HG02588 (cell line): ENCODE data around the gene DPP6.

Experiments used
- ATAC-seq: cut with Tn5 transposase; IDR thresholded peaks from one replicate; pipeline ENCODE4 v1.9.1; 2021; ENCODE audit warnings: mild to moderate bottlenecking, moderate library complexity; ENCODE audit not compliant: unreplicated experiment

The DPP6 gene

DNA sequence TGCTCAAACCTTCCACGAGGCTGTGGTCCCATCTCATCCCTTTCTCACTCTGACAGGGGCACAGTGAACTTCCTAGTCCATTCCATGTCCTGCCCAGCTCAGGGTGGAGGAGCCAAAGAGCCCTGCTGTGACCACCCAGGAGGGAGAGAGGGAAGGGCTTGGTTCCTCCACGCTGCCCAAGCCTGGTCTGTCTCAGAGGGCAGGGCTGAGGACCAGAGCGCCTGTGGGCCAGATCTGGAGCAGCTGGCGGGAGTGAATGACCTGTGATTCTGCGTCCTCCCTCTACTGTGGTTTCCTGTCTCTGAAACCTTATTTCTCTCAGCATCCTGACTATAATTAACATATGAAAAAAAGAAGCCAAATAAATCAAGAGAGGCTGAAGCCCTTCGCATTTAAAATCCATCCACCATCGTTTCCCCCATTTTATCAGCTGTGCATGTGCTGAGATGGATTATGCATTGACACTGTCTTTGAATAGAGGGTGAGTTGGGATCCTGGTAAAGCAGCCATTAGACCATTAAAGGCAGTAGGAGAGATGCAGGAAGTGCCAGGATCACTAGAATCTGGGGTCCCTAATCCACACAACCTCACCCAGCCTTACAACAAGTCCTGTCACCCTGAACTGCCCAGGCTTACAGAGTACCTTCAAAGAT is 165.6 kb downstream of the DPP6 start:
- ATAC-seq, result no peak

DNA sequence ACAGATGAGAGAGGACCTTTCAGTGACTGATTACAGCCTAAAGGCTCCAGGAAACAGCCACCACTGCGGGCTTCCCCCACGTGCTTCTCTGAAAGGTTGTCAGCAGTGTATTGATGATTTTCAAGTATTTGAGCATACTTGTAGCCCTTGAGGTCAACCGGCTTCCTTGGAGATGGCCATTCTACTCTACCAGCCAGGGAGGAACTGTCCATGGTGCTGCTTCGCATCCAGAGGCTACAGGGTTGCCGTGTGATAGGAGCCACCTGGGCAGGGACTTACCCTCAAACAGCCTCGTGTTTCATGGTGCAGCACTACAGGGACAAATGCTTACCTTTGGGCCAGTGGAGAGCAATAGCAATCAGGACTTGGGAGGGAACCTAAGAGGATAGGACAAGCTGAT is 179.5 kb downstream of the DPP6 start:
- ATAC-seq, result no peak

DNA sequence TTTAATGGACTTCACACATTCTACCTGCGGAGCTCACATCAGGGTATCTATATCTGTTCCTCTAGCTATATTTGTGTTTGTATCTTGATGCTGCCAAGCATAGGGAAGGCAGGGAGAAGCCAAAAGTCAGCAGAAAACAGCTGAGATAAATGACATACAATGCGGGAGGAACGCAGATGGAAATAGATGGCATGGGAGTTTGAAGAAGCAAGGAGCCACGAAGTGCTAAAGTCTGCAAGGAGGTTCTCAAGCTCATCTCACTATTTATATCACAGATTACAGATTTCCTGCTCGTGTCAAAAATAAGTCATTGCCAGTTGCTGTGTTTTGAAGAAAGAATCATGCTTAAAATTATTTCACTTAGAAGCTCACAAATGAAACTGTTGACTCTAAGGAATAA is 180.5 kb downstream of the DPP6 start:
- ATAC-seq, result no peak

DNA sequence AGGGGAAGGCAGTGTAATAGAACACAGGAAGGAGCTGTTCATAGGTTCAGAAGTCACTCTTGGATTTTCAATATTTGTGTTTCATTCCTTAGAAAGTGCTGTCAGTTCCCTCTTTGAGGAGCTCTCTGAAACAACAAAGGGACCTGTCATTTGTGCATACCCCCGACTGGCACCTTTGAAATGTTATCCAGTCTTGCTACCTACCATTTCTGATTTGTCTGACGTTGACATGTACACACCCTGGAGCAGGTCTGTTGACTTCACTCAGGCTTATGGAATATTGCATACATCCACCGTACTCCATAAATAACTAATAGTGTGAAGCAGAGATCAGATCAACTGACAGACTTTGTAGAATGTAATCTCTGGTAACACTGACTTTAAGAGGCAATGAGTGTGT is 189.8 kb downstream of the DPP6 start:
- ATAC-seq, result no peak

DNA sequence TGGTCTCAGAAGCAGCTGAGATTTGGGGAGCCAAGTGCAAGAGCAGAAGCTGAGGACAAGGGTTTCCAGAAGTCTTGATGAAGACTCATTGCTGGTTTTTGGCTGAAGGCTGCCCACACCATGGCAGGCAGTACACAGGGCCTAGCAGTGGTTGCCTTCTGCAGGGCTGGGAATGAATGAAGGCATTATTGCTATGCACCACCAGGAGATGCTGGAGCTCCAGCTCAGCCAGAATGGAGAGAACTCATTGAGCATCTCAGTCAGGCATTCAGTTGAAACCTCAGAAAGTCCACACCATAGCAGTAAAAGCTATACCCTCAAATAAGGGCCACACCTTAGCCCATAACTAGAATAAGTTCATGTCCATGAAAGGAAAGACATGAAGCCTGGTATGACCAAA is 190.5 kb downstream of the DPP6 start:
- no peak for ATAC-seq

DNA sequence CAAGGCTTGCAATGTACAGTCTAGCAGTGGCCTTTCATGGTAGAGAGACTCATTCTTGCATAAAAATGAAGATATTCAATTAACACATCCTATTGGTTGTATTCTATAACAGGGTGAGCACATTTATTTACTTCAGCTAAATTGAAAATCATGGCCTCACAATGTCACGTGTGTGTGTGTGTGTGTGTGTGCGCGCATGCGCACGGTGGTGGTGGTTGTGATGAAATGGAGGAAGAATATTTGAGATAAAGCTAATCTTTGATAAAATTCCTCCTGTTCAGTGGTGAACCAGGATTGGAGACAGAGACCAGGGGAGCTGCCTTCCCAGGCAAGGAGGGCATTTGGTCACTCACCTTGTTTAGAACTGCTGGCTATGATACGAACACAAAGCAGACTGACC is 199.8 kb downstream of the DPP6 start:
- ATAC-seq, result no peak

DNA sequence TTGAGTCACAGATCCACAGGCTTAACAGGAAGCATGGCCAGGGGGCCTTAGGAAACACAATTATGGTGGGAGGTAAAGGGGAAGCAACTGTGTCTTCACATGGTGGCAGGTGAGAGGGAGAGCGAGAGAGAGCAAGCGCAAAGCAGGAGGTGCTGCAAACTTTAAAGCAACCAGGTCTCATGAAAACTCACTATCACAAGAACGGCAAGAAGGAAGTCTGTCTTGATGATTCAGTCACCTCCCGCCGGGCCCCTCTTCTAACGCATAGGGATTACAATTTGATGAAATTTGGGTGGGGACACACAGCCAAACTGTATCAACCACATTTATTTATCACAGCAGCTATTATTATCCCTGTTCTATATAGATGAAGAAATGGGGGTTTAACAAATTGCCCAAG is 201.6 kb downstream of the DPP6 start:
- ATAC-seq, result no peak

DNA sequence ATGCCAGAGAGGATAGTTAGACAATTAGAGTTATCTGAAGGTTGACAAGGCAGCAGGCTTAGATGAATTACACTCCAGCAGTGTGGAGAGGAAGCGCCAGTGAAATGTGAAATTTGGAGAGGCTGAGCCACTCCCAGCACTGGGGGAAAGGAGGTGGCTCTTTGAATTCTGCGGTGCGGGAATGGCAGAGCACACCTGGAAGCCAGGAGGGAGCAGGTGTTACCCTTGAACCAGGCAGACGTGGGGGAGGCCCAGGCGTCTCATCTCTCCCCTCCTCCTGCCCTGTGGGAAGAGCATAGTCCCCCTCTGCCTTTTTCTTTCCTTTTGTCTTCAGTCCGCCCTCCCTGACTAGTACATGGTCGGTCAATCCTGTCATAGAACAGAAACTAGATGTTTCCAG is 203.1 kb downstream of the DPP6 start:
- no peak for ATAC-seq

DNA sequence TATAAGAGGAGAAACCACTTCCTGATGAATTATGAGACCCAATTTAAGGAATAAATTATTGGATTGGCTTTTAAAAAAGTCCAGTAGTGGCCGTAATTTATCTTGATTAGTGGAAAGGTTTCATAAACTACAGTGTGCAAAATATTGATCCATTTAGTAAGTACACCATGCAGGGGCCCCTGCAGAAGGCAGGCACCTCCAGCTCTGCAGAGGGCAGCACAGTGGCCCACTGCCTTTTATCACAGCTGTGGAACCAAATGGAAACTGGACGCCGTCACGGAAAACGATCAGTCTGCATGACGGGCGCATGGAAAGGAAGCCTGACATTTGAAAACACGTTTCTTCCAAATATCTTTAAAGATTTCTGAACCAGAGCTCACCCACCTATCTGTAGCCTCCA is 204.0 kb downstream of the DPP6 start:
- no peak for ATAC-seq

DNA sequence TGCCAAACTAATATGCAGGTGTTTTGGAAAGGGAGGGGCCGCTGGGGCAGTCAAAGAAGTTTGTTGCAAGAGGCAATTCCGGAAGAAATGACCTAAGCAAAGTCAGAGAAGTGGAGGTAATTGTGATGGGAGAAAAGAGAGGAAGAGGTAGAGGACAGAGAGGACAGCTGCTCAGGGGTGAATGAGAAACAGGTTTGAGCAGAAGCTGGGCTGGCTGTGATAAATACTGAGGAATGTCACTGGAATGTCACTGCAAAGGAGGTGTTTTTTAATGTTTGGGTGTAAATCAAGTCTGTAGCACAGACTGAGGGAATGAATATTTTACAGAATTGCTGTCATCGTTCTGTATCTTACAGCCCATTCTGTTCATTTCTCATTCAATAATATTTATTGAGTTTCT is 207.2 kb downstream of the DPP6 start:
- ATAC-seq, result no peak

DNA sequence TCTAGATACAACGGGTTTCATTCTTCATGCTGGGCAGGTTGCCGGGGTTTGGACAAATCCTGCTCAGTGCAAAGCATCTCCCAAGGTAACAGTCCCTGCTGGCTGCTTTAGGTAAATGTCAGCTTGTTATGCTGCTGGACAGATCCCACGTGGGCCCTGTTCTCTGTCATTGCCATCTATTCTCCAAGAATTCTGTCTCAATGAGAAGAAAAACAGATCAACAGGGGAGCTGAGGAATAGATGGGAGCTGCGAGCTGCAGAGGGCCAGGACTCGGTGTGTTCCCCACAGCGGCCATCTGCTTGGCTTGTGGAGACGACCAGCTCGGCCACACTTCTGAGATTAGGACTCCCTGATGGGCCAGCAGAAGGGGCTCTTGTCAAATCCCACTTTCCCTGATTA is 235.2 kb downstream of the DPP6 start:
- no peak for ATAC-seq

DNA sequence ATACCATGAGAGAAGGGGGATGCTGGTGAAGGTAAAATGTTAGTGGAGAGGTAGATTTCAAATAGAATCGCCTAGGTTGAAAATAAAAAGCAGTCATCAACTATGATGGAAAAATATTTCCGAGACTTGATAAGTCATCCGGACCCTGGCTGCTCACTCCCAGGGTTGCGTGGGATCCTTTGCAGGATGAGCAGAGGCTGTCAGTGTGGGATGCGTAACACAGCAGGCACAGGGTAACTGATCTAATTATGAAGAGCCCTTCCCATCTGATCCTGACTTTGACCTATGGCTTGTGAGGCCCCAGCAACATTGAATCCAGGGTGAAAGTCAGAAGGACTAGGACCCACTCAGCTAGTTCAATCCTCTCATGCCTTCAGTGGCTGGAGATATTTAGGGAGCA is 236.9 kb downstream of the DPP6 start:
- ATAC-seq, result no peak

DNA sequence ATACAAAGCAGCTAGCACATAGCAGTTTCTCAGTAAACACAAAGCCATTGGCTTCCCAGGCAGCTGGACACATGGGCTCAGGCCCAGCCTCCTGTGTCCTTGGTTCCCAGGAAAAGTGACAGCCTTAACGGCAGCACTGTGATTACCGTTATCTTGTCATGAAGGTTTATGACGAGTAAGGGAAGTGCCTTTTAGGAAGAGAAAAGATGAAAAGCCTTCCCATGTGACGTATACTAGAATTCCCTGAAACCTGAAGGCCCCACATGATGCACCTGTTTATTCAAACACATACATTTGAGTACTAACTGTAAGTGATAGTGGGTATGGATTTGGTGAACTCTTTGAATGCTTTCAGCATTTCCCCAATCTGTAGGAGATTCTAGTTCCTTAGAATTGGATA is 244.2 kb downstream of the DPP6 start:
- ATAC-seq, result no peak

DNA sequence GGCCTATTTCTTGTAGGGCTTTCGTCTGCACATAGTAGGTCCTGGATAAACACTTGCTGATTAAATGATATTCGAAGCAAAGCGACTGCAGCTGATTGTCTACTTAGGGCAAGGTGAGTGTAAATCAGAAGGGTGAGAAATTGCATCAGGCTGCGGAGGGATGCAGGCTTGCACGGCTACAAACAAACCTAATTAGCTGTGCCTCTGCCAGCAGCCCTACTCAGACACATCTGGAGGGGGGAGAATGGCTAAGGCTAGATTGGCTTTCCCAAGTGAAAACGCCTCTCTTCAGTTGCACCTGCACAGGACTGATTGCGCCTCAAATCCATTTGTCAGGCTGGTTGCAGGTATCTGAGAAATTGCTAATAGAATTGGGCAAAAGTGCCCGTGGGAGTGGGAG is 247.5 kb downstream of the DPP6 start:
- no peak for ATAC-seq

DNA sequence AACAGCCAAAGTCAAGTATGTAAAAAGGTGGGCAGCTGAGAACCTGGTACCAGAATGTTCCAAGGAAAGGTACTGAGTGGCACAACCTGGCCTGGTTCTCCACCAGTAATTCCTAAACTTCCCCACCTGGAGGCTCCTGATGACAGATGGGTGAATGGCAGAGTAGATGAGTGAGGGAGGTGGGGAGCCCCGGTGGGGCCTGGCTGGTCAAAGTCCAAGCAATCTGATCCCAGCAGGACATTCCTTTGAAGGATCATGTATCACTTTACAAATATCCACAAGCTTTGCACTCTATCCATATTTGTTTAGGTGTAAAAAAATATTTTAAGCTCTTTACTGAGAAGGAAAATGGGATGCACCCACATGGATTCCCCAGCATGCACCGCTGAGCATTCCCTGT is 250.2 kb downstream of the DPP6 start:
- no peak for ATAC-seq

DNA sequence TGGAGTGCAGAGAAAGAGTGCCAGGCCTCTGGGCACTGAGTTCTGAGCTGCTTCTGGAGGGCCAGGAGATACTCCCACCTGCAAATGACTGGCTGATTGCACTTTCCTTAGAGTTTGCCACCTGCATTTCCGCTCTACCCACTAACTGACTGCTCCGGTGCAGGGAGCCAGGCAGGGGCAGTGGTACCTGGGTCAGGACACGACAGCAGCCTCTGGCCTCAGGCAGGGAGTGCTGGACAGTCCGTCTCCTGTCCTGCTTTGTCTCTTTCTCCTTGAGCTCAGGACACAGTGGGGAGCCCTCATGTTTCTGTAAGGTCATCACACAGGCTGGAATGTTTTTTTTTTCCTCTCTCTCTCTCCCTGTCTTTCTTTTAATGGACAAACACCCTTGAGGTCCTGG is 252.0 kb downstream of the DPP6 start:
- no peak for ATAC-seq

DNA sequence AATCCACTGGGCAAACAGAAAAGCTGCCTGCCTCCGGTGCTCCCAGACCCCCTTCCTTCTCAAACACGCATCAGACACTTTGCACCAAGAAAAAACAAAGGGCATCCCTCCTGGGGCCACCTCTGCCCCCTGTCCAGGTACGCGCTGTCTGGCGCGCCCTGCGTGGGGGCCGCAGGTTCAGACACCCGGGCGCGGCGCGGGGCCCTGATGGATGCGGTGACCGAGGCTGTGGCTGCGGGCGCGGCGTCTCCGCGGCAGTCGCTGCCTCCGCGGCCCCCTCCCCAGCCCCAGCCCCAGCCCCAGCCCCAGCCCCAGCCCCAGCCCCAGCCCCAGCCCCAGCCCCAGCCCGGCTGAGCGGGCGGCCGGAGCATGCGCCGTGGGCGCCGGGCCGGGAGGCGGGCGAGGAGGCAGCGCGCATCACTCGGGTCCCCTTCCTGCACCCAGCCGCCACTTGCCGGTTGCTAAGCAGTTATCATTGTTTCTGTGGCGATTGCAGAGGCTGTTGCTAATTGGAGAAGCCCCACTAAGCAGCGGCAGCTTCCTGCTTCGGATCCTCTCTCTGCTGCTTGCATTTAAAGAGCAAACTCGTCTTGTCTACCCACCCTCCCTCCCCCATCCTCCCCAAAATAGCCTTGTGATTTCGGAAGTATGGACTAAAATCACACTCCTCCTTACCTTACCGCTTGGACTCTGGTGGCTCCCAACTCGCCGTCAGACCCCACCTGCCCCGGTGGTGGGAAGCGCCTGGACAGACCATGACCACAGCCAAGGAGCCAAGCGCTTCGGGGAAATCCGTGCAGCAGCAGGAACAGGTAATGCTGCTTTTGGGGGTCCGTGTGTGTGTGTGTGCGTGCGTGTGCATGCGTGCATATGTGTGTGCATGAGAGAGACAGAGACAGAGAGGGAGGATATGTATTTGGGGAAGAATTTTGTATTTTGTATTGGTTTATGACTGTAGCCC is 252.8 kb downstream of the DPP6 start:
- ATAC-seq, result no peak

DNA sequence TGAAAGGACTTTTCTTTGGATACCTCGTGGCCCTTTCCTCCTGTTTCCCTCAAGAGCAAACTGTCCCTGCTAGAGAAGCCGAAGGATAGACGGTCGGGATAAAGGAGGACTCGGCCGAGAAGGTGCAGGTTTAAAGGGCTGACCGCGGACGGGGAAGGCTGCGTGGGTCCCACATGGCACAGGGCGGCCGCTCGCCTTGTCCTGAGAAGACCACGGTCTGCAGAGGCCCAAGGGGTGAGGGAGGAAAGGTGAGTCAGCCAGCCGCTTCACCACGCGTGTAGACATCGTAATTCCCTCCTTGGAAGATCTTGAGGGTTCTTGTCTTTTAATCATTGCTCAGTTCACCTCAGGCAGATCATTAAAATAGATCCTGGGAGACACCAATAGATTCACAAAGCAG is 253.8 kb downstream of the DPP6 start:
- no peak for ATAC-seq

DNA sequence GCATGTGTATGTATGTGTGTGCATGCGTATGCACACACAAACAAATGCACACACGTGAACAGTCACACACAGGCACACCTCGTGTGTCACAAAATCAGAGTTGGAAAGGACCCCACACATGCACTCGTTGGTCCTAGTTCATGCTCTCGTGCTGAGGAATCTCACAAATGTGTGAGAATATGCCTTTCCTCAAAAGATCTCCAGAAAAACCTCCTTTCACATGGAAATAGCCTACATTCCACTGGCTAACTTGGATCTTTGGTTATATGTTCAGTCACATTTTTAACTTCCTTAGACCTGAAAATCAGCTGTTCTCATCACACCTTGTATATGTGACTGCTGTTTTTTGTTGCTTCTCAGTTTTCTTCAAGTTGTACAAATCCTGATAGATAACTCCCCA is 256.7 kb downstream of the DPP6 start:
- no peak for ATAC-seq

DNA sequence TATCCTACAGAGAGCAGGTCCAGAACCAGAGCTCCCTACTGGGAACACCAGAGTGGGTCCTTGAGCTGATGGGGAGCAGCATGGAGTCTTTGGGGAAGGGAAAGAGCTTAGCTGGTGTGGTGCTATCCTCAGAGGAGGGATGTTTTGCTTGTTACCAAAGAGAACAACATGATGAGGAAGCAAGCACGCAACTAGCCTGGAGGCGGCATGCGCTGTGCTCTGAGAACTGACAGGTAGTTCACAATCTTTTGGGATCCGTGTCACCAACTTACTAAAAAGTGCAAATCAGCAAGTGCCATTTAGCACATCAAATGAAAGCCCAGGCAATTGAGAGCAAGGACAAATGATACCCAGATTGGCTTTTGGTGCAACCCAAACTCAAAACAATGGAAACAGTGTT is 257.9 kb downstream of the DPP6 start:
- no peak for ATAC-seq

DNA sequence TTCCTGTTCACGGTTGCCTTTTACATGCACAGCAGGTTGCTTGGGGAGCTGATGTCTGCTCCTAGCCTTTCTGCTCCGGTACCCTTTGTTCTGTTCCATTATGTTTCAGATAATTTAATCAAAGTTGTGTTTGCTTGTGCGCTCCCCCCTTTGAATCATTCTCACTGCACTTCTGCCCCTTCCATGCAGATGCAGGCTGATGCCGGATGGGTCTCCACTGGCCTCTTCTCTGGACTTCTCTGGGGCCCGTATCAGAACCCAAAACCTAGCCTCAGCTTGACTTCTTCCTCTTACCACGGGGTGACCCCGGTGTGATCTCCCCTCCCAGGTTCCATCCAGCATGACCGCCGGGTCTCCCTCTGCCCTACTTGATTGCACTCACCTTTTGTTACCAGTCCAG is 272.0 kb downstream of the DPP6 start:
- ATAC-seq, result no peak

DNA sequence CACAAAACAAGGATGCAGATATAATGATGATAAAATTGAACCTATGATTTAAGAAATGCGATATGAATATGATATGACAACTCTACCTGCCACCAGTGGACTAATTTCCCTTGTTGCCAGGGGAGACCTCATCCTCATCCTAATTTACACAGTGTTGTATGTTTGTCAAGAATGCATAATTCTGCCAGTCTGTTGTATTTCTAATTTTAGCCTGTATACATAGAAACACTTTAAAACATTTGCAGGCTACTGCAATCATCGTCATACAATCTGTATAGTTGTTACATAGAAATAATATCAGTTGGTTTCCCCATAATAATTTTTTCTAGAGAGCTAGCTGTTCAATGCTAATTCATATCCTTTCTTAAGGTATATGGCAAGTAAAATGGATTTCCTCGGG is 274.2 kb downstream of the DPP6 start:
- no peak for ATAC-seq

DNA sequence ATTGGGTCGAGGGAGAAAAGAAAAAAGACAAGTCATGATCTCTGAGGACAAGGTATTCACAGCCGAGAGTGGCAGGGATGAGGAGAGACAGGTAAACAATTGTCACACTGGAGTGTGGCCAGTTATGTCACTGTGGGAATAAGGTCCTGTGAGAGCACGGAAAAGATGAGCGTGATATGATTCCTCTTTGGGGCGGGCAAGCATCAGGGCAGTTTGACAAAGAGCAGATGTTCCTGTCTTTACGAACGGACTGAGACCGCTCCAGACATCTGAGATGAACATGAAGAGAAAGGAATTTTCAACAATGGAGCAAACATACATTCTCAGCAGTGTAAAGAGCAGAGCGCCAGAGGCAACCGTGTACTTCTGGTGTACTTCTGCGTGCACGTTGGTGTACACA is 278.1 kb downstream of the DPP6 start:
- no peak for ATAC-seq
